Measurements from ENCODE around the gene TM6SF1. TPM values are rescaled to one million over a fixed set of nuclear protein-coding genes. Genes with fewer than 3 reads are reported as not detected.

TM6SF1 gene
- total RNA-seq, result 6.3 TPM

DNA sequence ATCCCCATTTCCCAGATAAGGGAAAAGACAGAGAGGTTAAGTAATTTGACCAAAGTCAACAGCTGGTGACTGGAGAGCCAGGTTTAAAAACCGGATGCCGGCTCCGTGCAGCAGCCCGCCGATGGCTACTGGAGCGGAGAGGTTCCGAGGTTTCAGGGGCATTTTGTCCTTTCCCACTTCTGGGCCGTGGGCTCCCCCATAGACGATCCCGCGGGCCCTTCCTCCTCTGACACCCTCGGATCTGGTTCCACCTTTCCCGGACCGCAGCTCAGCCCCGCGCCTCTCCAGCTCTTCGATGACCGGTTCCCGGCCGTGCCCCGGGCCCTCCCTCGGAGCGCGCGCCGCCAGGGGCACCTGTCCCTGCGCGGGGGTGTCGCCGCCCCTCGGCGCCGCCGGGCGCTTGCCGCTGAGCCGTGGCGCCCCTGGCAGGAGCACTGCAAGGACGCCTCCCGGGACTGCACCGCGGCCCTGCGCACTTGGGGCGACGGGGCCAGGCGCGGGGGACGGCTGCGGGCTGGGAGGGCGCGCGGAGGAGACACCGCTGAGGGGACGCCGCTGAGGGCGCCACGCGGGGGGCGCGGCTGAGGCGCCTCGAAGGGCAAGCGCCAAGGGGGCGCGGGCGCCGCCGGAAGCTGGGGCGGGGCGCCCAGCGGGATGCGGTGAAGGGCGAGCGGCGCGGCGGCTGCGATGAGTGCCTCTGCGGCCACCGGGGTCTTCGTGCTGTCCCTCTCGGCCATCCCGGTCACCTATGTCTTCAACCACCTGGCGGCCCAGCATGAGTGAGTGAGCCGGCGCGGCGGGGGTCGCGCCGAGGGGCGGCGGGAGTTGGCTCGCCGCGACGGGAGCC is at the start of gene TM6SF1:
Gene TM6SF1, plus strand, starts transcription at position 652 of the 847 bp plus-strand sequence. Its CDS starts 36 bp downstream, at position 688.
- TF ChIP-seq, protein P1, sequence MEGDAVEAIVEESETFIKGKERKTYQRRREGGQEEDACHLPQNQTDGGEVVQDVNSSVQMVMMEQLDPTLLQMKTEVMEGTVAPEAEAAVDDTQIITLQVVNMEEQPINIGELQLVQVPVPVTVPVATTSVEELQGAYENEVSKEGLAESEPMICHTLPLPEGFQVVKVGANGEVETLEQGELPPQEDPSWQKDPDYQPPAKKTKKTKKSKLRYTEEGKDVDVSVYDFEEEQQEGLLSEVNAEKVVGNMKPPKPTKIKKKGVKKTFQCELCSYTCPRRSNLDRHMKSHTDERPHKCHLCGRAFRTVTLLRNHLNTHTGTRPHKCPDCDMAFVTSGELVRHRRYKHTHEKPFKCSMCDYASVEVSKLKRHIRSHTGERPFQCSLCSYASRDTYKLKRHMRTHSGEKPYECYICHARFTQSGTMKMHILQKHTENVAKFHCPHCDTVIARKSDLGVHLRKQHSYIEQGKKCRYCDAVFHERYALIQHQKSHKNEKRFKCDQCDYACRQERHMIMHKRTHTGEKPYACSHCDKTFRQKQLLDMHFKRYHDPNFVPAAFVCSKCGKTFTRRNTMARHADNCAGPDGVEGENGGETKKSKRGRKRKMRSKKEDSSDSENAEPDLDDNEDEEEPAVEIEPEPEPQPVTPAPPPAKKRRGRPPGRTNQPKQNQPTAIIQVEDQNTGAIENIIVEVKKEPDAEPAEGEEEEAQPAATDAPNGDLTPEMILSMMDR (IDR thresholded peaks at IDR 0.05), result no peak
- Histone ChIP-seq H3K36me3 (no peaks in the 10 kb centered on the region), H3K4me3 (peak within 1 kb of the TSS; percentile 68 to 82), H3K27ac (peak within 1 kb of the TSS; percentile 38 to 60), H3K9me3 (no peaks in the 10 kb centered on the region), H3K27me3 (no peaks in the 10 kb centered on the region), H3K4me1 (peaks cover 0 to 7% of the 10 kb centered on the region in 2 donors)
- intact Hi-C loops (cut with DNase I), result no loop called here
- no peak for DNase-seq (ENCODE audit: low spot score in 2 of 2)

DNA sequence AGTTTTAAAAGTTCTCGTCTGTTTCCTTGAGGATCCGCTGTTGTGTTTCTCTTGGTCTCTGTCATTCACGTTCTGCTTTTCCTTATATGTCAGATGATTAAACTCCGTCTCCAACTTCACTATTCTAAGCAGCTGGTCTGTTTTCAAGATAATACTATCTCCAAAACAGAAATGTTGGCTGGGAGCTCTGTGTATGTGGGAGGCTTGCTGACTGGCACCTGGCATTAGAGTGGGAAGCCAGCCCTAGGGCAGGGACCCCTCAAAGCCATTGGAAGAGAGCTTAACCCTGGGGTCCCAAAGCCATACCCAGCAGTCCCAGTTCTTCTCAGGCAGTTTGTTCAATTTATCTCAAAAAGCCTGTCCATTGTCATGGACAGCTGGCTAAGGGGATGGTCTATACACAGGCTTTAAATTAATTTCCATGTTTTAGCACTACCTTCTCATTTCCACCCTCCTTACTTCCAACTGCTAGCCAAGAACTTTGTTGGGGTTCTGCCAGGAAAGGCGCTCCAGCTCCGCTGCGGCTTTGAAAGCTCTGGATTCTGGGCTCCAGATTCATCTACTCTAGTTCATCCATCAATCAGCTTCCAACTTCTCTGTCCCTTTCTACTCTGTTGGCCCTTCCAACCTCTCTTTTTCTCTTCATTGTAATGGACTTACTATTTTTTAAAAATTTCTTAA is 49.6 kb upstream of the TM6SF1 start:
- peaks cover 0 to 18% of the 10 kb centered on the region in 2 donors for H3K4me1 ChIP-seq
- no peak overlapping the region for H3K4me3 ChIP-seq

DNA sequence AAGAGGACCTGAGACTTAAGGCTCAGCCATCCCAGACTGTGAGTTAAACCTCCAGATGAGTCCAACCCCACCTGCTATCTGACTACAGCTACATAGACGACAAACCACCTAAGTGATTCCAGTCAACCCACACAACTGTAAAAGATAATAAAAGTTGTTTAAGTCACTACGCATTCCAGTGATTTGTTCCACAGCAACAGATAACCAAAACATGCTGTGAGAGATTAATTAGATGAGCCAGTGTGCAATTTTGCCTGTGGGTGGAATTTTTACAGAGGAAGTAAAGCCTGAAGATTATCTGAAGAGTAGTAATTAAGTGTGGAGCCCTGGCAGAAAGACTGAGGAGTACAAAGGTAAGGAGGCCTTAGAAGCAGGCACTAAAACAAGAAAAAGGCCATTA is 45.8 kb upstream of the TM6SF1 start:
- TF ChIP-seq, protein P1 (IDR thresholded peaks at IDR 0.05), result no peak
- Histone ChIP-seq H3K27ac (no peak overlapping the region), H3K4me3 (no peak overlapping the region), H3K9me3 (no peaks in the 10 kb centered on the region), H3K27me3 (no peaks in the 10 kb centered on the region), H3K4me1 (peaks cover 17 to 34% of the 10 kb centered on the region in 2 donors), H3K36me3 (no peaks in the 10 kb centered on the region)
- DNase-seq (ENCODE audit: low spot score in 2 of 2), result no peak
- intact Hi-C loops (cut with DNase I), result no loop called here

More for the DNA sequence above, 49.6 kb upstream of the TM6SF1 start:
- Histone ChIP-seq H3K27ac (no peak overlapping the region), H3K36me3 (peaks cover 4 to 23% of the 10 kb centered on the region in 2 donors), H3K27me3 (no peaks in the 10 kb centered on the region), H3K9me3 (no peaks in the 10 kb centered on the region)
- no peak for DNase-seq (ENCODE audit: low spot score in 2 of 2)
- intact Hi-C loops (cut with DNase I), result no loop called here
- TF ChIP-seq, protein P1 (IDR thresholded peaks at IDR 0.05), result no peak

DNA sequence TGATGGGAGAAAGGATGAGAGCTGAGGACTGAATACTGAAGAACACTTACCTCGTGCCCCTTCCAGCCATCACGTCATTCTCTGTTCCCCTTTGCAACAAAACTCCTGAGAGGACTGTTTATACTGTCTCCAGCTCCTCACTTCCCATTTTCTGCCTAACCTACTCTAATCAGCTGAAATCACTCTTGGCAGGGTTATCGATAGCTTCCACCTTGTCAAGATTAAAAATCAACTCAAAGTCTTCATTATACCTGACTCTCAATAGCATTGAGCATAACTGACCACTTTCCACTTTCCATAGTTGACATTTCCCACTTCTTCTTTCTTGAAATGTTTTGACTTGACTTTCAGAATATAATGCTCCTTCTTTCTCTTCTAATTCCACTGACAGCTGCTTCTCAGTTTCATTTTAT is 44.7 kb upstream of the TM6SF1 start:
- no peaks in the 10 kb centered on the region for H3K9me3 ChIP-seq
- intact Hi-C loops (cut with DNase I), result no loop called here
- H3K4me1 ChIP-seq, result peaks cover 17 to 34% of the 10 kb centered on the region in 2 donors
- TF ChIP-seq, protein P1 (IDR thresholded peaks at IDR 0.05), result no peak
- no peaks in the 10 kb centered on the region for H3K36me3 ChIP-seq
- H3K27ac ChIP-seq, result no peak overlapping the region
- no peak overlapping the region for H3K4me3 ChIP-seq
- H3K27me3 ChIP-seq, result no peaks in the 10 kb centered on the region
- no peak for DNase-seq (ENCODE audit: low spot score in 2 of 2)

DNA sequence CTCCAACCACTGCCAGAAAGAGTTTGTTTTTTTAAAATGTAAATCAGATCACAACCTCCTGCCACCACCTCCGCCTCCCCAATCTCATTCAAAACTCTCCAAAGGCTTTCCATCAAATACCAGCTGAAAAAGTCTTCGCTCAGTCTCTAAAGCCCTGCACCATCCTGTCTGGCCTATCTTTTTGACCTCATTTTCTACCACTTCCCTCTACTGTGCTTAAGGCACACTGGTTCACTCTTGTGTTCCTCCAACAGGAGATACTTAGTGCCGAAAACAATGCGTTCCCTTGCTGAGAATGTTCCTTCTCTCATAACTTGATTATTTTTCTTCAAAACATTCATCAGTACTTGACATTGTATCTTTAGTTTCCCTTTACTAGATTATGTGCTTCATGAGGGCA is 43.9 kb upstream of the TM6SF1 start:
- TF ChIP-seq, protein P1 (IDR thresholded peaks at IDR 0.05), result no peak
- Histone ChIP-seq H3K4me1 (peaks cover 17 to 28% of the 10 kb centered on the region in 2 donors), H3K27ac (no peak overlapping the region), H3K27me3 (no peaks in the 10 kb centered on the region), H3K36me3 (no peaks in the 10 kb centered on the region), H3K4me3 (peak overlapping the region in 1 of 2 donors; percentile 18), H3K9me3 (no peaks in the 10 kb centered on the region)
- intact Hi-C loops (cut with DNase I), result no loop called here
- no peak for DNase-seq (ENCODE audit: low spot score in 2 of 2)

Measured in ascending aorta (tissue), 2 donors.